Ishikawa (cell line): Measurements from ENCODE around the gene LVRN.

Experiments
- CEBPB ChIP-seq: IDR thresholded peaks from 2 replicates; pipeline ENCODE4 v1.6.1; 2012
- CREB1 ChIP-seq: IDR thresholded peaks from 2 replicates; pipeline ENCODE4 v1.6.1; 2012; ENCODE audit warnings: low read depth
- EP300 ChIP-seq: IDR thresholded peaks from 2 replicates; pipeline ENCODE4 v1.6.1; 2012; ENCODE audit warnings: borderline replicate concordance
- FOXM1 ChIP-seq: IDR thresholded peaks from 2 replicates; pipeline ENCODE4 v1.6.1; 2012; ENCODE audit warnings: low read depth, borderline replicate concordance
- MAX ChIP-seq: IDR thresholded peaks from 2 replicates; pipeline ENCODE4 v1.6.1; 2012
- NFIC ChIP-seq: IDR thresholded peaks from 2 replicates; pipeline ENCODE4 v1.6.1; 2012
- RAD21 ChIP-seq: IDR thresholded peaks from 2 replicates; pipeline ENCODE4 v1.6.1; 2012; ENCODE audit warnings: low read depth
- REST ChIP-seq: IDR thresholded peaks from 2 replicates; pipeline ENCODE4 v1.6.1; 2012; ENCODE audit warnings: low read depth, mild to moderate bottlenecking
- TAF1 ChIP-seq: IDR thresholded peaks from 2 replicates; pipeline ENCODE4 v1.6.1; 2012; ENCODE audit warnings: low read depth, mild to moderate bottlenecking
- TCF12 ChIP-seq: IDR thresholded peaks from 2 replicates; pipeline ENCODE4 v1.6.1; 2012; ENCODE audit warnings: low read depth
- TEAD4 ChIP-seq: IDR thresholded peaks from 2 replicates; pipeline ENCODE4 v1.6.1; 2012
- YY1 ChIP-seq: IDR thresholded peaks from 2 replicates; pipeline ENCODE4 v1.6.1; 2012; ENCODE audit warnings: low read depth
- ZBTB7A ChIP-seq: IDR thresholded peaks from 2 replicates; pipeline ENCODE4 v1.6.1; 2012; ENCODE audit warnings: low read depth
- TF ChIP-seq, protein P1 (sequence below): IDR thresholded peaks from 2 replicates; pipeline ENCODE4 v1.6.1; 2012

GRCh38 chr5:115947260-115947659 is 15.0 kb upstream of the LVRN start:
- no peak for TF ChIP-seq YY1
- TF ChIP-seq CREB1: no peak
- no peak for TF ChIP-seq REST
- TF ChIP-seq ZBTB7A: no peak
- no peak for TF ChIP-seq TCF12
- no peak for TF ChIP-seq RAD21
- TF ChIP-seq FOXM1: no peak
- no peak for TF ChIP-seq NFIC
- TF ChIP-seq CEBPB: no peak
- TF ChIP-seq EP300: no peak
- TF ChIP-seq MAX: no peak
- no peak for TF ChIP-seq TAF1
- TF ChIP-seq, protein P1, sequence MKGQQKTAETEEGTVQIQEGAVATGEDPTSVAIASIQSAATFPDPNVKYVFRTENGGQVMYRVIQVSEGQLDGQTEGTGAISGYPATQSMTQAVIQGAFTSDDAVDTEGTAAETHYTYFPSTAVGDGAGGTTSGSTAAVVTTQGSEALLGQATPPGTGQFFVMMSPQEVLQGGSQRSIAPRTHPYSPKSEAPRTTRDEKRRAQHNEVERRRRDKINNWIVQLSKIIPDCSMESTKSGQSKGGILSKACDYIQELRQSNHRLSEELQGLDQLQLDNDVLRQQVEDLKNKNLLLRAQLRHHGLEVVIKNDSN: no peak
- no peak for TF ChIP-seq TEAD4
